HG03457 (cell line): ENCODE results near the gene FTSJ1.
"Not testable (repeated sequence)": the region's sequence is repeated elsewhere in the genome, so short reads cannot be mapped to it uniquely, and the experiment has no call there.

Experiments used
- ATAC-seq: cut with Tn5 transposase; IDR thresholded peaks from one replicate; pipeline ENCODE4 v1.9.1; 2021; ENCODE audit warnings: moderate number of reproducible peaks; ENCODE audit not compliant: unreplicated experiment

The FTSJ1 gene, protein sequence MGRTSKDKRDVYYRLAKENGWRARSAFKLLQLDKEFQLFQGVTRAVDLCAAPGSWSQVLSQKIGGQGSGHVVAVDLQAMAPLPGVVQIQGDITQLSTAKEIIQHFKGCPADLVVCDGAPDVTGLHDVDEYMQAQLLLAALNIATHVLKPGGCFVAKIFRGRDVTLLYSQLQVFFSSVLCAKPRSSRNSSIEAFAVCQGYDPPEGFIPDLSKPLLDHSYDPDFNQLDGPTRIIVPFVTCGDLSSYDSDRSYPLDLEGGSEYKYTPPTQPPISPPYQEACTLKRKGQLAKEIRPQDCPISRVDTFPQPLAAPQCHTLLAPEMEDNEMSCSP

DNA sequence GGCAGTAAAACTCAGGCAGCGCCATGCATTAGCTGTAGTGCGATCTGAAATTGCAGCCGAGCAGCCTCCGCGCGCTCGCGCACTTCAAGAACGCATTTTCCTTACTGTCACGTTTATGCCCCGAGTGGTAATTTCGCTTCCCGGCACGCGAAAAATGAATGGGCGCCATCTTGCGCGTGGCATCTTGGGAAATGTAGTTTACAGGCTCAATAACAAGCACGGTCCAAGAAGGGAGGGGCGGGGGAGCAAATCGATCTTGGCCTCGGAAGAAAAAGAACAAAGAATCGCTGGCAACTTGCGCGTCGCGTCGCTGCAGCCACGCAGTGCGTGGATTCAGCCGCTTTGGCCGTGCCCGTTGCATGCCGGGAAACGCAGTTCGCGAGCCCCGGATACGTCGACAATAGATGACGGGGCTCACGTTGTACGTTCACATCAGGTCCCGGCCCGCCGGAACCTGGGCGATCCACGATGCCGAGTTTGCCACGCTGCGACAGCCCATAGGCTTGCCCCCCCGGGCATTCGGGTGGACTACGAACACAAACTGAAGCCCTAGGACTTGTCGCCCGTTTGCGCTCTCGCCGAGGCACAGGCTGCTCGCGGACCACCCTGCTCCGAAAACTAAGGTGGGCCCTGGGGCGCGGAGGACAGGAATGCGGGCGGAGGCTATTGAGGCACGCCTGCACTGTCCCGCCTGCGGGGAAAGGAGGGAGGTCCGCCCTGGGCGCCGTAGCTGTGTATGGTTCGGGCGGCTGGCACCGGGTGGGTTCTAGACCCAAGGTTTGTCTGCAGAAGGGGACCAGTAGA lies at the start of gene FTSJ1:
FTSJ1 (plus strand) TSS at position 426 of the 804 bp plus-strand sequence. CDS start 1,849 bp downstream, outside the sequence.
- ATAC-seq: peak; percentile 82

DNA sequence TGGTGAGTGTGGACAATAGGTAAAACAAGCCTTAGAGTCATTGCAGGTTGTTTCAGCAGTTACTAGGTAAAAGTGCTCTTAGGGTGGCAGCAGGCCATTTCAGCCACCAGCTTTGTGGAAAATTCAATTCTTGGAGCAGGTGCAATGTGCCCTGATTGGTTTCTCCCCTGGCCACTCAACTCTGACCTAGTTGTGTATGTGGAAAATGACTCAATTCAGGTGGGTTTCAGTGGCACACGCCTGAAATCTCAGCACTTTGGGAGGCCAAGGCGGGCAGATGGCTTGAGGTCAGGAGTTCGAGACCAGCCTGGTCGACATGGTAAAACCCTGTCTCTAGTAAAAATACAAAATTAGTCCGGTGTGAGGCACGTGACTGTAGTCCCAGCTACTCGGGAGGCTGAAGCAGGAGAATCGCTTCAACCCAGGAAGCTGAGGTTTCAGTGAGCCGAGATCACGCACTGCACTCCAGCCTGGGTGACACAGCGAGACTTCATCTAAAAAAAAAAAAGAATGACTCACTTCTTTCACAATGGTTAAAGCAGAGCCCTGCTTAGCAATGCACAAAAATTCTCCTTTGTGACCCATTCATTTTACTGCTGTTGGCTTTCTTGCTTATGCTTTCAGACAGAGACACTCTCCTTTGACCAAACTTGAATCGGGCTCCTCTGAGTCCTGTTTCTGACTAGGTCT lies 48.8 kb upstream of the FTSJ1 start:
- not testable (repeated sequence) for ATAC-seq

DNA sequence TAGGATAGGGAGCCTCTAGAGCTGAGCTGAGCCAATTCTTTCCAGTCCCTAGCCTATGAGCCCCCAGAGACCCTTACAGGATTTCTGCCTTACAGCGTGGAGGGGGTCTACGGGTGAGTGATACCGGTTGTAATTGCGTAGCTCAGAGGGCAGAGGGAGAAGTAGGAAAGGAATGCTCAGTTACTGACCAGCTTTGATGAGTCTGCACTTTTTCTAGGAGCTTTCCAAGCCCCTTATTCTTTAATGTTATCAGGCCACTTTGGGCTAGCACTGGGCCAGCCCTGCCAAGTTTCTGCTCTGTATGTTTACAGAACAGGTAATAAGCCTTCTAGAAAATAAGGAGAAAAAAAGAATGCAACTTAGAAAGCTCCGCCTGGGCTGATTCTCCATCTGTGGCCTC lies 46.4 kb upstream of the FTSJ1 start:
- not testable (repeated sequence) for ATAC-seq

DNA sequence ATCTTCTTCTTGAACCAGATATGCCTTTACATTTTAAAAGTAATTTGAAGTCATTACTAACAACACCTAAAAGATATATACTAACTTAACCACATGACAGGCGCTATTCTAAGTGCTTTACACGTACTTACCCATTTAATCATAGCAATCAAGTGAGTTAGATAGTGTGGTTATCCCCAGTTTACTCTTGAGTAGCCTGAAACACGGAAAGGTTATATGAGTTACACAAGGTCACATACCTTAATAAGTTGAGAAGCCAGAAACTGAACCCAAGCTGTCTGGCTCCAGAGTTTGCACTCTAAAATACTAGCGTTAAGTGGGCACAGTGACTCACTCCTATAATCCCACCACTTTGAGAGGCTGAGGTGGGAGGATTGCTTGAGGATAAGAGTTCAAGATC lies 45.8 kb upstream of the FTSJ1 start:
- ATAC-seq: not testable (repeated sequence)

DNA sequence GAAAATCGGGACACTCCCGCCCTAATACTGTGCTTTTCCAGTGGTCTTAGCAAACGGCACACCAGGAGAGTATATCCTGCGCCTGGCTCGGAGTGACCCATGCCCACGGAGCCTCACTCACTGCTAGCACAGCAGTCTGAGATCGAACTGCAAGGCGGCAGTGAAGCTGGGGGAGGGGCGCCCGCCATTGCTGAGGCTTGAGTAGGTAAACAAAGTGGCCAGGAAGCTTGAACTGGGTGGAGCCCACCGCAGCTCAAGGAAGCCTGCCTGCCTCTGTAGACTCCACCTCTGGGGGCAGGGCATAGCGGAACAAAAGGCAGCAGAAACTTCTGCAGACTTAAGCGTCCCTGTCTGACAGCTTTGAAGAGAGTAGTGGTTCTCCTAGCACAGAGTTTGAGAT lies 42.3 kb upstream of the FTSJ1 start:
- not testable (repeated sequence) for ATAC-seq

DNA sequence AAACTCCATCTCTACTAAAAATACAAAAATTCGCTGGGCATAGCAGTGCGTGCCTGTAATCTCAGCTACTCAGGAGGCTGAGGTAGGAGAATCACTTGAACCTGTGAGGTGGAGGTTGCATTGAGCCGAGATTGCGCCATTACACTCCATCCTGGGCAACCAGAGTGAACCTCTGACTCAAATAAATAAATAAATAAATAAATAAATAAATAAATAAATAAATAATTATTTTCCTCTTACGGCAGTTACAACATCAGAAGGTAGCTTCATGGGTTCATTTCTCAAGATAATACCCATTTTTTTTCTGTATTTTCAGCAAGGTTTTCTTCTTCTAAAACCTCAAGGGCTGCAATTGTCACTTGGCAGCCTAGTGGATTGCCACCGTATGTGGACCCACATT lies 28.8 kb upstream of the FTSJ1 start:
- not testable (repeated sequence) for ATAC-seq

DNA sequence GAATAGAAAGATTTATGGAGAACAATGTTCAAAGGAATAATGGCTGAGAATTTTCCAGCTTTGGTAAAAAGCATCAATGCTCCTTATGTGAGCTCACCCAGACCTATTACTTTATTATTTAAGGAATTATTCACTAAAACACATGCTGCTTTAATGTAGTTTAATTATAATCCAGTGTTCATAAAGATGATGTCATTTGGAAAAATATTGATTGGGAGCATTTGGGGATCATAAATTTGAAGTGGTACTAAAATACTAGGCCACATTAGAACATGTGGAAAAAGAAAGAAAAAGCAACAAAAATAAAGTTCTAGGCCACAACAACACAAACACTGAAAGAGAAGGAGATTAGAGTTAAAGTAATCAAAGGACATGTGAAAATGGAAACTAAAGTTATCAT lies 25.9 kb upstream of the FTSJ1 start:
- ATAC-seq: no peak

DNA sequence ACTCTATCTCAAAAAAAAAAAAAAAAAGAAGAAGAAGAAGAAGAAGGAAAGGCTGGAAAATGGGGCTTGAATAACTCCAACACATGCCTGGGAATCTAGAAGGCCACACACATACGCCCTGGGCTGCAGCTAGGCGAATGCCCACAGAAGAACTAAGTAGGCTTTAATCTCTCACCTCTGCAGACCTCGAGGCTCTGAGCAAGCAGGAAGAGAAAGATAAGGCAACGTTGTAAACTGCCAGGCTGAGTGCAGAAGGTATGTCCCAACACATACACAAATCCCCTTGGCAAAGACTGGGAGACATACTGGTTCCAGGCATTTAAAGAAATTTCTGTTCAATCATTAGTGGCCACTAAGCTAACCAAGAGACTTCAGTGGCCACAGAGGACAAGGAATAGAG lies 24.3 kb upstream of the FTSJ1 start:
- no peak for ATAC-seq

DNA sequence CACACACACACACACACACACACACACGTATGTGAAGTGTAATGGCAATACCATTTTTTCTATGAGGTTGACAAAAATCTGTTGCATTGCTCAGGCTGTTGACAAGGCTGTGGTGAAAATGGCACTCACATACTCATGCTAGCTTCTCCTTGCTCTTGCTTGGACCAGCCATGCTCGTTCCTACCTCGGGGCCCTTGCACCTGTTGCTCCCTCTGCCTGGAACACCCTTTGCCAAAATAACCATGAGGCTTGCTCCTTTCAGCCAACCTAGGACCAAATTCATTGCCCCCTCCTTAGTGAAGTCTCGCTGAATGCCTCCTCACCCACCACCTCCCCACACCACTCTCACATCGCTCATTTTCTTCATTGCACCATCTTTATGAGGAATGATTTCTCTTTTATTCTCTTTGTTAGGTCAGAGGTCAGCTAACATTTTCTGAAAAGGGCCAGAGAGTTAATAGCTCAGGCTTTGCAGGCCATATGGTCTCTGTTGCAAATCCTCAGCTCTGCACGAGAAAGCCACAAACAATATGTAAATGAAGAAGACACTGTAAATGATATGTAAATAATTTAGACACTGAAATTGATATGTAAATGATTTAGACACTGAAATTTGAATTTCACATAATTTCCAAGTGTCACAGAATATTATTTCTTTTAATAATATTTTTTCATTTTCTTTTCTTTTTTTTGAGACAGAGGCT lies 19.2 kb upstream of the FTSJ1 start:
- ATAC-seq: no peak

DNA sequence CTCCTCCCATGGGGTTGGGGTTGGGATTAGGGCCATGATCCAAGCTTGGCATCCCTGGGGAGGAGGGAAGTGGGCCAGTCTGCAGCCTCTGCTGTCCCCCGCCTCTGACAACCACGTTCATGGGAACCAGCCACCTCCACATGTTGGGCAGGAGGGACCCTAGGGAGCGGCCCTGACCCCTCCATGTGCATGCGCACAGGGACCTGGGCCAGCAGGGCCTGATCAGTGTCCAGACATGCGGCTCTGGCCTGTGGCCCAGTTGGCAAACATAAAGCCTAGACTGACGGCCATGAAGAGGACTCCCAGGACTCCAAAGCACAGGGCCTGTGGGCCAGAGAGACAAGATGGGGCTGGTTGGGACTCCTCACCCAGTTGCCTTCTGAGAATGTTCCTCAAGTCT lies 17.3 kb upstream of the FTSJ1 start:
- ATAC-seq: no peak

DNA sequence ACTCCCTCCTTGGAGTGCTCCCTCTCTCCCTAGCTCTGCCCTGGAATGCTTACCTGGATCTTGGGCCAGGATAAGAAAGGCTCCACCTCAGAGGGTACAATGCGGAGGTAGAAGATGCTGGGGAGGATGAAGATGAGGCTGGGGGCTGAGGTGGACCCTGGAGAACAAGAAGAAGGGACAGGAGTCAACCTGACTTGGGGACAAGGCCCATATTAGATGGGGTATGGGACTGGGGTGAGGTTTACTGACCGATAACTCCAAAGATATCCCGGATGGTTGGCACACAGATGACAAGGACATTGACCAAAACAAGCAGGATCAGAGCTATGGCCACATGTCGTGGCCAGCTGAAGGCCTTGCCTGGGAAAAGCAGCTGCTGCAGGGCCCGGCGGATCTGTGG lies 16.5 kb upstream of the FTSJ1 start:
- no peak for ATAC-seq

DNA sequence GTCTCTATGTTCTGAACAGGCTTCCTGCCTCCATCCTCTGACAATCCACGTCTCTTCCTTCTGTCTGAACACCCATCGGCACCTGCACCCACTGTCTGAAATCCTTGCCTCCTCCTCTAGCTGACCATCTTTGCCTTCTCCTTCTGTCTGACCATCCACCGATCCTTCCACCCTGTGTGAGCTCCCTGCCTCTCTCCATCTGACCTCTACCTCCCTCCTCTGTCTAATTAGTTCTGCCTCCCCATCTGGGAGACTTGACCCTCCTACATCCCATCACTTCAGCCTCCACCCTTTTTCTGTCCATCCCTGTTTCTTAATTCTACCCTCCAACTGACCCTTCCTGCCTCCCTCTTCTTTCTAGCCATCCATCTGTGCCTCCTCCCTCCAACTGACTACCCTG lies 16.0 kb upstream of the FTSJ1 start:
- no peak for ATAC-seq

DNA sequence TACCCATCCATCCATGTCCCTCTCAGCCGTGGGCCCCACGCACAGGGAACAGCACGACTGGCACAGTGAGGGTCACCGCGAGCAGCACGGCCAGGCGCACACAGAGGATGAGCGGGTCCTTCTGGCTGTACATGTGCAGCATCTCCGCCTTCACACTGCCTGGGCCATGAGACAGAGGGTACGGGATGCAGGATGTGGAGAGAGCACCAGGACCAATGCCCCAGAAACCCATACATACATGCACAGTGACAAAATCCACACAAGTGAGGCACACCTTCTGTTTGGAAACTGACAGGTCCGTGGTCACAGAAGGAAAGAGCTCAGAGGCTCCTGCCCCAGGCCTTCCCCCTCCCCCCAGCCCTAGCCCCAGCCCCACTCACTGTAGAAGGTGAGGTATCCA lies 15.4 kb upstream of the FTSJ1 start:
- no peak for ATAC-seq

DNA sequence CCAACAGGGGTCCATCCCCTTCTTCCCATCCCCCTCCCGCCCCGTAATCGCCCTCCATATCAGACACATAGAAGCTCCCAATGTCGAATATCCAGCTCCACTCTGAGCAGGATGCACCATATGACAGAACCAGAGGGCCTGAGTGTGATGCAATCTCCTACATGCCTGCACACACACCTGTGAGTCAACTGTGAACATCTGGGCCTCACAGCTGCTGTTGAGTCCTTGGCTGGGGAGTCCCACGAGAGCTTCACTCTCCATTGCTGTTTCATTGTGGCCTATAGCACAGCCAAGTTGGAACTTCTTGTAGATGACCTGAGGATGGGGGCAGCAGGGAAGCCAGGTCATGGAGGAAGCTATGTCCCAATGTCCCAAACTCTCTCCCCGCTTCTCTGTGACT lies 14.2 kb upstream of the FTSJ1 start:
- no peak for ATAC-seq

DNA sequence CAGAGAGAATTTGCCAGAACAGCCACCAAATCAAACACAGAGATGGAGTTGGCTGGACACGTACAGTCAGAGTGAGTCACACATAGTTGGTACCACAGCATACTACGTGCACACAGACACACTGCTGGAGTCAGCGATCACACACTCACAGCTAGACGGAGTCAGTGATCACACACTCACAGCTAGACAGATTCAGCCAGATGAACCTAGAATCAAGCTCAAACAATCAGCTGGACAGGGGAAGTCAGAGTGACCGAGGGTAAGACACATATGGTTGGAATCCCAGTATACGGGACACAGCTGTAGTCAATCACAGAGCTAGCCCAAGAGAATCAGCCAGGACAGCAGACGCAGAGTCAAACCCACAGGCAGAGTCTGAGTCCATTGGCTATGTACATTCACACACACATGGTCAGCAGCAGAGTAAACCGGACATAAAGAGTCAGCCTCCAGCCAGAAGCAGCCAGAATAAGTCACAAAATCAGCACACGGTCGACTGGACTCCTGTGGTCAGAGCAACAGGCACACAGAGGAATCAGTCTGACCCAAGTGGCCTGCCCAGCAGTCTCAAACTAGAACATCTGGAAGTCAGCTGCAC lies 10.6 kb upstream of the FTSJ1 start:
- no peak for ATAC-seq

DNA sequence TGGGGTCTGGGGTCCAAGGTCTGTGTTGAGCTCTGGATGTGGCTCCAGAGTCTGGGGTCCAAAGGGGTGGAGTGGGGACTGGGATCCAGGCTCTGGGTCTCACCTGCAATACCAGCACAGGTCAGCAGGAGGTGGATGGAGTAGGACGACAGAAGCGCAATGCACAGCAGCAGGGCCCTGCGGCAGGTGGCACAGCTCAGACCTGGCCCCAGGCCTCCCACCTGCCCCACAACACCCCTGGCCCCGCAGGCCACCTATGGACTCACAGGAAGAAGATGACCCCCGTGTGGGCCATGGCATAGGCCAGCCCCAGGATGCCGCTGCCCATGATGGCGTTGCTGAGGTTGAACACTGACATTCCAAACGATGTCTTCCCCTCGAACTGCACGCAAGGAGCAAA lies 9.3 kb upstream of the FTSJ1 start:
- no peak for ATAC-seq

DNA sequence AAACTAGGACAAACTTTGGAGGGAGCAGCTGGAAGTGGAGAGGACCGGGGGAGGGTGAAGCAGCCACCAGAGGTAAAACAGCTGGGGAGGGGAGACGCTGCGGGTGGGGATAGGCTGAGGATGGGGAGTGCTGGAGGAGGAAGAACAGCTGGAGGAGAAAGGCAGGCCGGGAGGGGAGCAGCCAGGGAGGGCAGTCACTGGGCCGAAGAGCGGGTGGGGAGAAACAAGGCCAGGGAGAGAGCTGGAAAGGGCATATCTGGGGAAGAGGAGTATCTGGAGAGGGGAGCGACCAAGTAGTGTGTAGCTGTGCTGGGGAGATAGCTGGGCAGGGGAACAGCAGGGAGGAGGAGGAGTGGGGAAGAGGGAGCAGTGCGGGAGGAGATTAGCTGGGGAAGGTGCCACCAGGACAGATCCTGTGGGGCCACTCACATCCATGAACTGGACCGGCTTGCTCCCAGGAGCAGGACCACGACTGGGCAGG lies 8.7 kb upstream of the FTSJ1 start:
- no peak for ATAC-seq

DNA sequence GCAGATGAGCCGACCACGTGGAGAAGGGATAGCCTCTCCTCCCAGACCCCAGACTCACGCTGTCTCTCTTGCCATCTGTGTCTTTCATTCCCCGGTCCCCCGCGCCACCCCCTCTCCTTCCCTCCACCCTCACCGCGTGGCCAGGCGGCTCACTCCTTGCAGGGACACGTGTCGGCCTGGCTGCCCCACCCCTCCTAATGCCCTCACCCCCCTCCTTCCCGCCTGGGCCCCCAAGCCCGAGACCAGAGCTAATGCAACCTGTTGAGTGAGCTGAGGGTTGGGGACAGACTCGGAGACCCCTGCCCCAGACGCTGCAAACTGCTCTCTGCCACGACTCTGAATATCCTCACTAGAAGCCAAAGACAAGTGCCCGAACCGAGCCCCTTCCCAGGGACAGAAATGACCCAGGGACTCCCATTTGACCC lies 7.7 kb upstream of the FTSJ1 start:
- ATAC-seq: no peak

DNA sequence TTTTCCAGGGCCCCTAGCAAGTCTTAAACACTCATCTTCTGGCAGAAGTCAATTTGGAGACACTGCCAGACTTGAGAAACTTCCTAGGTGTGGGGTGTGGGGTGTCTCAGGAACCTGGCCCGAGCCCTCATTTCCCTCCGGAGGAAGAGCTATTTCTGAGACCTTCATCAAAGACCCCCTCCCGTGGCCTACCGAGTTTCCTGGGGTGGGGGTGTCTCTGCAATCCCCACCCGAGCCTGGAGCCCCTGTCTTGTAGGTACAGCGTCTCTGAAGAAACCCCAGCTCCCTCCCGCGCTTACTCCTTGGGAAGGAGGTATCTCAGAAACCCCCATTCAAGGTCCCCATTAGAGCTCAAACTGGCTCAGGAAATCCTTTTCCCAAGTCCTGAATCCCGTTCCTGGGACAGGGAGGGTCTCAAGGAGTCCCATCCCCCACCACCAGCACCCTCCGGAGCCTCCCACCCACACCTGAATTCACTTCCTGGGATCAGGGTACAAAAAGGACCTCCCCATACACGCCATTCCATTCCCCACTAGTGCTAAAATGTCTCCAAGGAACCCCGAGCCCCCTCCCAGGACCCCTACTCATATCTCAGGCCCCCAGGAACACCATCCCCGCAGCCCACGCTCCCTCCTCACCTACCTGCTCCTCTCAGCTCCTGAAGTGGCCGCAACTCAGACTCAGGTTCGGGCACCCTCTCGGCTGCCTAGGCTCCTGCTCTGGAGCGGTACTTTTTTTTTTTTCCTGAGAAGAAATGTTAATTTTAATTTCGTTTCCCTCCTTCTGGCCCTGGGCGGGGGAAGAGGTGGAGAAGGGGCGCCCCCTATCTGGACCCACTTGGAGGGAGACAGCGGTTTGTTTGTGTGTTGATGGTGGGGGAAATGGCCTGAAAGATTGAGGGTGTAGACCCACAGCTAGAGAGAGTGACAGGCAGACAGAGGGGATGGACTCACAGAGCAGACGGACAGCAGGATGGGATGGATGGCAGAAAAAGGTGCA lies 7.0 kb upstream of the FTSJ1 start:
- no peak for ATAC-seq
